Mucosa of stomach (tissue), 1 donor: ENCODE data around the gene TTC21A.
"Not testable (repeated sequence)": the region's sequence is repeated elsewhere in the genome, so short reads cannot be mapped to it uniquely, and the experiment has no call there.

ENCODE experiments used
- H3K27me3 ChIP-seq: one replicate; pipeline ENCODE4 v1.7.0; 2013; ENCODE audit warnings: mild to moderate bottlenecking, low read length; ENCODE audit not compliant: control insufficient read depth, insufficient read depth
- H3K36me3 ChIP-seq: one replicate; pipeline ENCODE4 v1.7.0; 2013; ENCODE audit warnings: low read length; ENCODE audit not compliant: control insufficient read depth, insufficient read depth
- H3K4me1 ChIP-seq: one replicate; pipeline ENCODE4 v1.7.0; 2013; ENCODE audit warnings: mild to moderate bottlenecking, low read length; ENCODE audit not compliant: control insufficient read depth, insufficient read depth
- H3K4me3 ChIP-seq: one replicate; pipeline ENCODE4 v1.7.0; 2013; ENCODE audit warnings: low read length
- H3K9ac ChIP-seq: one replicate; pipeline ENCODE4 v1.7.0; 2013; ENCODE audit warnings: mild to moderate bottlenecking, low read length, moderate library complexity
- H3K9me3 ChIP-seq: one replicate; pipeline ENCODE4 v1.7.0; 2013; ENCODE audit warnings: mild to moderate bottlenecking, low read length, moderate library complexity; ENCODE audit not compliant: control insufficient read depth
- donor health status: Pancreatic carcinoma.

TTC21A gene

DNA sequence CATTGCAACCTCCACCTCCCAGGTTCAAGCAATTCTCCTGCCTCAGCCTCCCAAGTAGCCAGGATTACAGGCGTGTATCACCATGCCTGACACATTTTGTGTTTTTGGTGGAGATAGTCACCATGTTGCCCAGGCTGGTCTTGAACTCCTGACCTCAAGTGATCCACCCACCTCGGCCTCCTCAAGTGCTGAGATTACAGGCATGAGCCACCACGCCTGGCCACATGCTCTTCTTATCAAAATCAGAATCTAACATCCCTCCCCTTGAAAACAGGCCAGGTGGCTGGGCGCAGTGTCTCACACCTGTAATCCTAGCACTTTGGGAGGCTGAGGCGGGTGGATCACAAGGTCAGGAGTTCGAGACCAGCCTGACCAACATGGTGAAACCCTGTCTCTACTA is 63.4 kb downstream of the TTC21A start:
- not testable (repeated sequence) for H3K36me3 ChIP-seq, H3K9ac ChIP-seq, H3K27me3 ChIP-seq, H3K4me1 ChIP-seq, H3K9me3 ChIP-seq, H3K4me3 ChIP-seq

DNA sequence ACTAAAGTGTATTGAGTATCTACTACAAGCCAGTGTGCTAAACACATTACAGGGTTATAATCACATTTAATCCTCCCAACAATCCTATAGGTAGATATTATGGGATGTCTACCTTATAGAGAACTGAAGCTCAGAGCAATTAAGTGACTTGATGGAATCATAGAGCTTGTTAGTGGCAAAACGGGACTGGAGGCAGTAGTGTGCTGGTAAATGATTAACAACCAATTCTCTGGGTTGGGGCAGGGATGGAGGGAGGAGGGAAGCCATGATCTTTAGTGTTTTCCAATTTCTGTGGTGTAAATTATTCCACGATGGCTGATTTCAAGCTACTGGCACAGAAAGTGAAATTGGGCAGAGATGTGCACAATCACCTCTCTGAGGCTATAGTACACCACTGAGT is 64.4 kb downstream of the TTC21A start:
- Histone ChIP-seq H3K36me3 (no peaks in the 10 kb centered on the region), H3K4me3 (no peak overlapping the region), H3K4me1 (no peaks in the 10 kb centered on the region), H3K9ac (no peak overlapping the region), H3K27me3 (no peaks in the 10 kb centered on the region), H3K9me3 (no peaks in the 10 kb centered on the region)

GRCh38 chr3:39173318-39174125 is 66.0 kb downstream of the TTC21A start:
- peaks cover 6% of the 10 kb centered on the region for H3K4me1 ChIP-seq
- no peaks in the 10 kb centered on the region for H3K9me3 ChIP-seq

GRCh38 chr3:39176025-39176714 is 68.7 kb downstream of the TTC21A start:
- Histone ChIP-seq H3K9ac (no peak overlapping the region), H3K27me3 (no peaks in the 10 kb centered on the region), H3K4me1 (peaks cover 29% of the 10 kb centered on the region), H3K4me3 (no peak overlapping the region), H3K36me3 (no peaks in the 10 kb centered on the region), H3K9me3 (no peaks in the 10 kb centered on the region)

More at GRCh38 chr3:39173318-39174125, 66.0 kb downstream of the TTC21A start:
- Histone ChIP-seq H3K4me3 (no peak overlapping the region), H3K36me3 (no peaks in the 10 kb centered on the region), H3K27me3 (no peaks in the 10 kb centered on the region), H3K9ac (no peak overlapping the region)

DNA sequence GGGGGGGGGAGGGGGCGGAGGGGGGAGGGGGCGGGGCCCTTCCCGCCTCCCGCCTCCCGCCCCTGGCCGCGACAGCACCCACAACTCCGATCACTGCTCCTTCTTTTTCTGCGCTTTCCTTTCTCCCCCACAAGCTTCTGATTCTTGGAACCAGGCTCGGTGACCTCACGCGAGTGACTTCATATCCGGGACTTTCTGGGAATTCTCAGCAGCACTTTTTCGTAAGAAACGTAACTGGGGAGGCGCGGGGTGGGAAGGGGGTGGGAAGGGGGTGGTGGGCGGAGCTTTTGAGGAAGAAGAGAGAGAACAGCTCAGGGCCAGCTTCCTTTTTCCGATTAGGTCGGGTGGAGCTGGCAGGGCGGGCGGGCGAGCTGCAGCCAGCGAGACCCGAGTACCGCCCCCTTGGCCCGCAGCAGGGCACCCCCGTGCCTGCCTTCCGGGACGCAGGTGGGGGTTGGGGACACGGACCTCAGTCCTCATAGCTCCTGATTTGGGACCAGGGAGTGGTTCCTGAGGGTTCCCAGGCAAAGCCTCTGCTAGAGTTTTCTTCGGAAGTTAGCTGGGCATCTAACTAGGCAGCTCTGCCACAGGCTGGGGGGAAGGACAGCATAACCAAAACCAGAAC is 70.3 kb downstream of the TTC21A start:
- Histone ChIP-seq H3K27me3 (no peaks in the 10 kb centered on the region), H3K36me3 (no peaks in the 10 kb centered on the region), H3K4me3 (no peak overlapping the region), H3K9me3 (no peaks in the 10 kb centered on the region), H3K4me1 (peaks cover 37% of the 10 kb centered on the region), H3K9ac (peak overlapping the region; percentile 83)

GRCh38 chr3:39178553-39178952 is 71.1 kb downstream of the TTC21A start:
- Histone ChIP-seq H3K9ac (peak overlapping the region; percentile 83), H3K9me3 (no peaks in the 10 kb centered on the region), H3K4me3 (no peak overlapping the region), H3K36me3 (no peaks in the 10 kb centered on the region), H3K27me3 (no peaks in the 10 kb centered on the region), H3K4me1 (peaks cover 37% of the 10 kb centered on the region)

- H3K4me1 ChIP-seq = peaks cover 42% of the 10 kb centered on the region
- no peaks in the 10 kb centered on the region for H3K27me3 ChIP-seq
- H3K36me3 ChIP-seq = no peaks in the 10 kb centered on the region
- H3K4me3 ChIP-seq = peak overlapping the region; percentile 11
- no peaks in the 10 kb centered on the region for H3K9me3 ChIP-seq
- H3K9ac ChIP-seq = peak overlapping the region; percentile 25
These were observed 72.7 kb downstream of the TTC21A start for GRCh38 chr3:39180183-39180545.

DNA sequence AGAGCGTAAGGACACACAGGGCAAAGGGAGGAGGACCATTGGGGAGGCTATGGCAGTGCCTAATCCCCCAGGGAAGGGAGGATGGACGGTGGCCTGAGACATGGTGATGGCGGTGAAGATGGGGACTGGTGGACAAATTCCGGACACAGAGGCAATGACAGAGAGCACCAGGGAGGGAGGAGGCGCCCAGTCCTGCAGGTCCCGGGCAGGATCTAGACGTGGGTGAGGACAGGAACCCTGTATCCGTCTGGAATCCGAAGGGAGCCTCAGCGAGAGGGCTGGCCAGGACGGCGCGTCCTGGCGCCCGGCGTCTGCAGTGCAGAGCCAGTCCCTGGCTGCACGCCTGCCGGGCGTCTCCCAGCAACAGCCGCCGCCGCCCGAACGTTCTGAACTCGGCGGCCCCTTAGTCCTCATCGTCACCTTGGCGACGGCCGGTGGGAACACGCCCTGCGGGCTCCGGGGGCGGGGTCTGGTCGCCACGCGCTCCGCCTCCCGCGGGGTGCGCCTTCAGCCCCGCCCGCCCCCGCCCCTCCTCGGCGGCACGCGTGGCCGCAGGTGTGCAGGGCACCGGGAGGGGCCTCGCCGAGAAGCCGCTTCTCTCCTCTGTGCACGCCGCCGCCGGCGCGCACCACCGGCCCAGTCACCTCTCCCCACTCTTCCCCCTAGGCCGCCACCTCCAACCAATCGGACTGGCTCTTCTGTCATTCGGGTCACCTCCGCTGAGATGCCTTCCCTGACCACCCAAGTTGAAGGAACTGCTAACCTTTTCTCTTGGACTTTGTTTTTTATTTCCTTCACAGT is 73.3 kb downstream of the TTC21A start:
- peak overlapping the region; percentile 51 for H3K9ac ChIP-seq
- peaks cover 42% of the 10 kb centered on the region for H3K4me1 ChIP-seq
- no peaks in the 10 kb centered on the region for H3K9me3 ChIP-seq
- no peaks in the 10 kb centered on the region for H3K27me3 ChIP-seq
- H3K4me3 ChIP-seq = peak overlapping the region; percentile 11
- no peaks in the 10 kb centered on the region for H3K36me3 ChIP-seq

- Histone ChIP-seq H3K36me3 (no peaks in the 10 kb centered on the region), H3K27me3 (no peaks in the 10 kb centered on the region), H3K9me3 (no peaks in the 10 kb centered on the region), H3K4me1 (peaks cover 42% of the 10 kb centered on the region), H3K4me3 (no peak overlapping the region), H3K9ac (peak overlapping the region; percentile 51)
These were observed 74.2 kb downstream of the TTC21A start for GRCh38 chr3:39181408-39182335.

DNA sequence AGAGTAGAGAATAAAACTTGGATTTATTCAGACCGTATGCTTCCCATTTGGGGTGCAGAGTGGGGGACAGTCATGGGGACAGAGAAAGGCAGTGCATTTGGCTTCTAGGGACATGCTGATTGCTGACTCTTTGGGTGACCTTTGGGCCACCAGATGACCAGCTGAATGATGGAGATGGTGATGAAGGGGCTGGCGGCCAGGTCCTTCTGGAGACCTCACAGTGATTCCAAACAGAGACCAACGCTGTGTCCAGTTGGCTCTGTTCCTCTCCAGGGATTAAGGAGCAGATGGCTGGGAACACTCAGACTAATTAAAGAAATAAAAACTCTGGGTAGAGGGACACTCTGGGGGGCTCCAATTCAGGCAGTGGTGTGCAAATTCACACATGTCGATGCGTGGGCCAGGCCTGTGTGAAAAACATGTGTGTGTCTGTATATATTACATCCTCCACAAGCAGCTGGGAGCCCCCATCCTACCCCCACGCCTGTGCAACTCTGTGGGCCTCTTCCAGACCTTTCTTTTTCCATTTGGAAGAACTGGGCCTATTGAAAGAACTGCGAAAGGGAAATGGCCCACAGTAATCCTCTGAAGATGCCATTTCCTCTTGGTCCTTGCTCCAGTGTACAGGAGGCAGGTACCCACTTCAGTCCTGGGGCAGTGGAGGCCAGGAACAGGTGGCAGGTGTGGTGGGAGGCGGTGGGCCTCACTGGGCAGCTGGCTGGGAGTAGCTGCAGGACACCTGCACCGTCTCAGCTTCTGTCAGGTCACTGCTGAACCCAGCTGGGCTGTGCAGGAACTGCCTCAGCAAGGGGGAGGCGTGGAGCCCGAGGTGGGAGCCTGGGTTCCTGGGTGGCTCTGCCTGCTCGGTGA is 76.0 kb downstream of the TTC21A start:
- H3K36me3 ChIP-seq = no peaks in the 10 kb centered on the region

More for the DNA sequence above, 76.0 kb downstream of the TTC21A start:
- no peak overlapping the region for H3K4me3 ChIP-seq
- H3K9me3 ChIP-seq = no peaks in the 10 kb centered on the region
- H3K4me1 ChIP-seq = peaks cover 37% of the 10 kb centered on the region
- no peaks in the 10 kb centered on the region for H3K27me3 ChIP-seq
- no peak overlapping the region for H3K9ac ChIP-seq
